BJ (cell line): ENCODE measurements around the gene FBRSL1. TPM values are rescaled to one million over a fixed set of nuclear protein-coding genes. Genes with fewer than 3 reads are reported as not detected.

Source experiments
- CTCF ChIA-PET: fragments of 350-600 bp; formaldehyde crosslinking; extraction: SDS; loops from one replicate; lab custom pipeline; 2021; ENCODE audit warnings: antibody characterized with exemption, inconsistent platforms; lab: Yijun Ruan, JAX
- POLR2A ChIA-PET: fragments of 300-600 bp; sonication (Branson Sonifier 250); formaldehyde crosslinking; extraction: SDS; loops from one replicate; lab custom pipeline; 2021; ENCODE audit warnings: antibody characterized with exemption; lab: Charles Lee
- DNase-seq: peaks from one replicate; pipeline ENCODE4 v3.0.0-alpha.2; 2011; ENCODE audit warnings: low read depth
- H3K27me3 ChIP-seq: 2 replicates; pipeline ENCODE4 v1.6.0; 2011; ENCODE audit warnings: low read length; ENCODE audit not compliant: control insufficient read depth, insufficient read depth
- H3K36me3 ChIP-seq: 2 replicates; pipeline ENCODE4 v1.5.1; 2011; ENCODE audit warnings: low read length; ENCODE audit not compliant: control insufficient read depth, insufficient read depth
- H3K4me3 ChIP-seq: 2 replicates; pipeline ENCODE4 v1.5.1; 2011; ENCODE audit warnings: low read depth, mild to moderate bottlenecking, control low read depth, low read length
- polyA plus RNA-seq: library from polyadenylated mRNA; depleted of rRNA; stranded (reverse); fragments of >200 nt; gene quantifications from 2 replicates; pipeline ENCODE4 v1.2.3, GENCODE V29; 2011
- TF ChIP-seq, protein P1 (sequence below): IDR thresholded peaks from 2 replicates; pipeline ENCODE4 v1.5.1; 2011; ENCODE audit warnings: low read depth, mild to moderate bottlenecking, control low read depth, inconsistent platforms, low read length, moderate library complexity; ENCODE audit not compliant: insufficient read depth

Gene FBRSL1
- polyA plus RNA-seq, 1 experiment, result 1.4 TPM

DNA sequence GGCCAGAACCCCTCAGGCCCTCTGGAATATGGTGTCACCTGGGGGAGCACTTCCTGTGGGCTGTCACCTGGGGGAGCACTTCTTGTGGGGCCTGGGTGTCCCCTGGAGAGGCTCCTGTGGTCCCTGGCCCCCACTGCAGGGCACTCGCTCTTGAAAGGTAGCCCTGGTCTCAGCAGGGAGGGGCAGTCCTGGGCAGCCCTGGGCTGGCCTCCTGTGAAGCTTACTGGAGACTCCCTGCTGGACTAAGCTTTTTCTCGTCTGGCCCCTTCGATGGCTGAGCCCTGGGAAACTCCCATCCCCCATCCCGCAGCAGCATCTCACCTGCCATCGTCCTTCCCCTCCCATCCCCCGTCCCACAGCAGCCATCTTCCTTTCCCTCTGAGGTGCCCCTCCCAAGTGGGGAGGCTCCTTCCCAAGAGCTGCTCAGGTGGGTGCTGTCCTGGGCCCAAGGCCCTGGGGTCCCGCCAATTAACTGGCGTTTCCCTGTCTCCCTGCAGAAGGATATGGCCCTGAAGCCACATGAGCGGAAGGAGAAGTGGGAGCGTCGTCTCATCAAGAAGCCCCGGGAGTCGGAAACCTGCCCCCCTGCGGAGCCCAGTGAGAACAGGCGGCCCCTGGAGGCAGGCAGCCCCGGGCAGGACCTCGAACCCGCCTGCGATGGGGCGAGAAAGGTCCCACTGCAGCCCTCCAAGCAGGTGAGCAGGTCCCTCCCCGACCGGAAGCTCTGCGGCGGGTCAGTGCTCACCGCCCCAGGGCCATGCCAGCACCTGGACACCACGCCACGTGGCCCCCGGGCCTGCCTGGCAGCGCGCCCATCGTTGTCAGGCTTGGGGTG is 17.9 kb downstream of the FBRSL1 start:
- H3K27me3 ChIP-seq, result no peaks in the 10 kb centered on the region
- POLR2A ChIA-PET, result no interaction called here
- CTCF ChIA-PET, result interaction anchor here (1.5 to 1.6 kb wide), 2 partner anchors 11 to 16 kb away, joined by 3 to 4 read pairs; no protein-coding TSS in a partner anchor
- H3K4me3 ChIP-seq, result no peak overlapping the region
- peaks cover 1% of the 10 kb centered on the region for H3K36me3 ChIP-seq
- no peak for DNase-seq
- TF ChIP-seq, protein P1, sequence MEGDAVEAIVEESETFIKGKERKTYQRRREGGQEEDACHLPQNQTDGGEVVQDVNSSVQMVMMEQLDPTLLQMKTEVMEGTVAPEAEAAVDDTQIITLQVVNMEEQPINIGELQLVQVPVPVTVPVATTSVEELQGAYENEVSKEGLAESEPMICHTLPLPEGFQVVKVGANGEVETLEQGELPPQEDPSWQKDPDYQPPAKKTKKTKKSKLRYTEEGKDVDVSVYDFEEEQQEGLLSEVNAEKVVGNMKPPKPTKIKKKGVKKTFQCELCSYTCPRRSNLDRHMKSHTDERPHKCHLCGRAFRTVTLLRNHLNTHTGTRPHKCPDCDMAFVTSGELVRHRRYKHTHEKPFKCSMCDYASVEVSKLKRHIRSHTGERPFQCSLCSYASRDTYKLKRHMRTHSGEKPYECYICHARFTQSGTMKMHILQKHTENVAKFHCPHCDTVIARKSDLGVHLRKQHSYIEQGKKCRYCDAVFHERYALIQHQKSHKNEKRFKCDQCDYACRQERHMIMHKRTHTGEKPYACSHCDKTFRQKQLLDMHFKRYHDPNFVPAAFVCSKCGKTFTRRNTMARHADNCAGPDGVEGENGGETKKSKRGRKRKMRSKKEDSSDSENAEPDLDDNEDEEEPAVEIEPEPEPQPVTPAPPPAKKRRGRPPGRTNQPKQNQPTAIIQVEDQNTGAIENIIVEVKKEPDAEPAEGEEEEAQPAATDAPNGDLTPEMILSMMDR, result no peak

DNA sequence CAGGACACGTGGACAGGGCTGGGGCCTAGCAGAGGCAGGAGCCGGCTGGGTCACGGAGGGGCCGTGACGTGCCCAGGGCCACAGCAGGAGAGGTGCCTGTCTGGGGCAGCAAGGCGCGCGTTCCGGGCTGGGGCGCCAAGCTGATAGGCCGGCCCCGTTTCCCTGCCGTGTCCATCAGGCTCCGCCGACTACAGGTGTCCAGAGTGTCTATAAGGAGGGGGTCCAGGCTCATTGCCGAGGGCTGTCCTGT is 18.5 kb downstream of the FBRSL1 start:
- ChIA-PET POLR2A (no interaction called here), CTCF (interaction anchor here (1.6 kb wide), 1 partner anchor 15 kb away, joined by 4 read pairs; no protein-coding TSS in a partner anchor)
- H3K27me3 ChIP-seq, result no peaks in the 10 kb centered on the region
- DNase-seq, result no peak
- H3K36me3 ChIP-seq, result peaks cover 1% of the 10 kb centered on the region
- no peak overlapping the region for H3K4me3 ChIP-seq
- TF ChIP-seq, protein P1, result no peak

DNA sequence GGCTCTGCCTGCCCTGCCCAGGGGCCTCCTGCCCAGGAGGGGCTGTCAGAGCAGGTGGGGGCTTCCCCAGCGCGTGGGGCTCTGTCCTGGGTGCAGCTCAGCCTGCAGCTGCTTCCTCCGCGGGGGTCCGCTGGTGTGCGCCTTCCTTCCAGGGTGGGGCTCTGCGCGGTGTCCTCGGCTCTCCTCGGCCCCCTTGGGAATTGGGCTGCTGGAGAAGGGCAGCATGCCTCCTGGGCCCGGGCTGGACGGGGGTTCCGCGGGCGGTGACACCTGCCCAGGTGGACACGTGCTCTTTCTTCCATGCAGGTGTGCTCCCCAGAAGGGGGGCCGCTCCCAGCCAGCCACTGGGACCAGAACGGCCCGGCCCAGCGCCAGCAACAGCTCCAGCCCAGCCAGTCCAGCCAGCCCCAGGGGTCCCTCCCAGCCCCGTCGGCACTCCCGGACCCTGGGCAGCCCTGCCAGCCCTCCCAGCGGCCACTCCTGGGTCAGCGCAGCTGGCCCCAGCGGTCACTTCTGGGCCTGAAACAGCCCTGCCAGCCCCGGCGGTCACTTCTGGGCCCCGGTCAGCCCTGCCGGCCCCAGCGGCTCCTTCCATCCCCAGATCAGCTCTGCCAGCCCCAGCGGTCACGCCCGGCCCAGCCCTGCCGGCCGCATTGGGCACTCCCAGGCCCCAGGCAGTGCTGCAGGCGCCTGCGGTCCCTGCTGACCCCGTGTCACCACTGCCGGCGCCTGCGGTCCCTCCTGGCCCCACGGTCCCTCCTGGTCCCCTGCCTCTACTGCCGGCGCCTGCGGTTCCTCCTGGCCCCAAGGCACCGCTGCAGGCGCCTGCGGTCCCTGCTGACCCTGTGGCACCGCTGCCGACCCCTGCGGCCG is 19.1 kb downstream of the FBRSL1 start:
- TF ChIP-seq, protein P1, result no peak
- H3K36me3 ChIP-seq, result peaks cover 1% of the 10 kb centered on the region
- H3K27me3 ChIP-seq, result no peaks in the 10 kb centered on the region
- H3K4me3 ChIP-seq, result no peak overlapping the region
- no peak for DNase-seq
- ChIA-PET CTCF (interaction anchor here (1.6 kb wide), 1 partner anchor 15 kb away, joined by 4 read pairs; no protein-coding TSS in a partner anchor), POLR2A (no interaction called here)

DNA sequence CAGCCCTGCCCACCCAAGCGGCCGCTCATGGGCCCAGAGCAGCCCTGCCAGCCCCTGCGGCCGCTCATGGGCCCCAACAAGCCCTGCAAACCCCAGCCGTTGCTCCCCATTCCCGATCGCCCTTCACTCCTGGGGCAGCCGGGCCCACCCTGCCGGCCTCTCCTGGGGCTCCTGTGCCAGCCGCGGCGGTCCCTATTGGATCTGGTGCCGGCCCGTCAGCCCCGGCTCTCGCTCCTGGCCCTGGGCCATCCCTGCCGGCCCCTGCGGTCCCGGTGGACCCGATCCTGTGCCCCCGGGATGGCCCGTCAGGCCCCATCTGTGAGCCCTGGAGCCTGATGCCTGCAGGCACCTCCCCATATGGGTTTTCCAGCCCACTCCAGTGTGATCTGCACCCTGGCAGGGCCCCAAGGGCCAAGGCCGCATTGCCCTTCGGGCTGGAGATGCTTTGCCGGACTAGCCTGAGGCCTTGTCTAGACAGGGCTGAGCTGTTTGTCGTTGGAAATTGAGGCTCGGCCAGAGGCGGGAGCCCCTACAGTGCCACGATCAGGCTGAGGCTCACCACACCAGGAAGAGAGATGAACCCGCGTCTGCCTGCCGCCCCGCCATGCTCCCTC is 20.3 kb downstream of the FBRSL1 start:
- Histone ChIP-seq H3K4me3 (no peak overlapping the region), H3K27me3 (no peaks in the 10 kb centered on the region), H3K36me3 (peaks cover 1% of the 10 kb centered on the region)
- TF ChIP-seq, protein P1, result no peak
- POLR2A ChIA-PET, result no interaction called here
- no peak for DNase-seq
- CTCF ChIA-PET, result no interaction called here
